Measurements from ENCODE around the gene KLHL18.
"Not testable (repeated sequence)": the region's sequence is repeated elsewhere in the genome, so short reads cannot be mapped to it uniquely, and the experiment has no call there.

Gene KLHL18

DNA sequence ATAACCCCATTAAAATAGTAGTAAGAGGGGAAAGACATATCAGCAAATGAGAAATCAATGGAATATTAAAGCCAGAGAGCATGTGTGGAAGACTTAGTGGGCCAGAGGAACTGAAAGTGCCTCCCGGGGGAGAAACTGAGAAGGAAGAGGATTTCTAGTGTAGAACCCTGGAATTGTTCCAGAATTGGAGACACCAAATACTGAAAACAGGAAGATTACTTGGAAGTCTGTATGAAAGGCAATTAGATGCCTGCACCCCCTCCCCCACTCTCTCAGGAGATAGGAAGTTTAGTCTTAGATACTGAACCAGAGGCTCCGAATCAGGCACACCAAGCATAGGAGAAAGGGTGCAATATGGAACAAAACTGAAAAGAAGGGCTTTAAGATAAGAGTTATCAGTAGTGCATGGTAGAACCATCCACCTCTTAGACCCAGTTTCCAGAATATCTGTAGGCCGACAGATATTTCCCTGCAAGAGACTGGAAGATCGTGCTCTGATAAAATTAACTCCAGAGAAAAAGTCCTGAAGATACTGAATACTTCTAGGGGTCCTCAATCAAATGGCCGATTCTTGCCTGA, 32.4 kb downstream of the KLHL18 start:
- H3K4me3 ChIP-seq (ENCODE audit: low read length), result no peak overlapping the region
- TF ChIP-seq ZNF274 (IDR thresholded peaks at IDR 0.05; ENCODE audit: low read depth, low read length), result no peak

DNA sequence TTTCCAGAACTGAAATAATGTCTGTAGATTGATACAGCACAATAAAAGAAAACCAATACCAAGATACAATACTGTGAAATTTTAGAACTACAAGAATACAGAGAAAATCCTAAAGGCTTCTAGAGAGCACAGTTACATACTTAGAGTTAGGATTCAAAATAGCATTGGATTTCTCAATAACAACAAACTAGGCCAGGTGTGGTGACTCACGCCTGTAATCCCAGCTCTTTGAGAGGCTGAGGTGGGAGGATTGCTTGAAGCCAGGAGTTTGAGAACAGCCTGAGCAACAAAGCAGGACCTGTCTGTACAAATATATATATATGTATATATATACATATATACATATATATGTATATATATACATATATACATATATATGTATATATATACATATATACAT, 33.4 kb downstream of the KLHL18 start:
- H3K4me3 ChIP-seq (ENCODE audit: low read length), result not testable (repeated sequence)

DNA sequence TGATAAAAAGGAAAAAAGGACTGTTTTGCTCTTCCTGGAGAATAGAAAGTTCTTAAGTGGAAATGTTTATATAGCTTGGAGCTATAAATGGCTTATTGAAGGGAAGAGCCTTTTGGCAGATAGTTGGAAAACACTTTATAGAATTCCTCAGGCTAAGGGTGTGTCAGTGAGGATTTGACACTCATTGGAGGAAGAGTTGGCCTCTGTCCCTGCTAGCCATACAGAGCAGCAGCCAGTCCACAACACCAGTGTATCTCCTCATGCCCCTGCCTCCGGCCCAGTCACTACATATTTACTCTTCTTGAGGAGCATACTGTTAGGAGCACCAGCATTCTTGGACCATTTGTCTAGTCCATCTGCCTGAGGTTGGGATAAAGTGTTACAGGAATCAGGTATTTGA, 36.2 kb downstream of the KLHL18 start:
- no peak for TF ChIP-seq ZNF274 (IDR thresholded peaks at IDR 0.05; ENCODE audit: low read depth, low read length)
- H3K4me3 ChIP-seq (ENCODE audit: low read length), result no peak overlapping the region

DNA sequence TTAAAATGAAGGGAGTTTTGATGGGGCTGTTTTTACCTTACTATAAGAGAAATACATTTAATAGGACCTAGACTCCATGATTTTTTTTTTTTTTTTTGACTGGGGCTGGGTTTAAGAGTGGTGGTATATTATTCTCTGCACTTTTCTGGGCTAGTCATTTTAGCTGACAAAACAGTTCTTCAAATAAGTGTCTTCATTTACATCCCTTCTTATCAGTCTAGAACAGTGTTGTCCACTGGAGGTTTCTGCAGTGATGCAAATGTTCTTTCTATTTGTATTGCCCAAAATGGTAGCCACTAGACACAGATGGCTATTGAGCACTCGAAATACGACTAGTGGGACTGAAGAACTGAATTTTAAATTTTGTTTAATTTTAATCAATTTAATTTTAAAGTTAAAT, 37.2 kb downstream of the KLHL18 start:
- H3K4me3 ChIP-seq (ENCODE audit: low read length), result no peak overlapping the region
- TF ChIP-seq ZNF274 (IDR thresholded peaks at IDR 0.05; ENCODE audit: low read depth, low read length), result no peak

DNA sequence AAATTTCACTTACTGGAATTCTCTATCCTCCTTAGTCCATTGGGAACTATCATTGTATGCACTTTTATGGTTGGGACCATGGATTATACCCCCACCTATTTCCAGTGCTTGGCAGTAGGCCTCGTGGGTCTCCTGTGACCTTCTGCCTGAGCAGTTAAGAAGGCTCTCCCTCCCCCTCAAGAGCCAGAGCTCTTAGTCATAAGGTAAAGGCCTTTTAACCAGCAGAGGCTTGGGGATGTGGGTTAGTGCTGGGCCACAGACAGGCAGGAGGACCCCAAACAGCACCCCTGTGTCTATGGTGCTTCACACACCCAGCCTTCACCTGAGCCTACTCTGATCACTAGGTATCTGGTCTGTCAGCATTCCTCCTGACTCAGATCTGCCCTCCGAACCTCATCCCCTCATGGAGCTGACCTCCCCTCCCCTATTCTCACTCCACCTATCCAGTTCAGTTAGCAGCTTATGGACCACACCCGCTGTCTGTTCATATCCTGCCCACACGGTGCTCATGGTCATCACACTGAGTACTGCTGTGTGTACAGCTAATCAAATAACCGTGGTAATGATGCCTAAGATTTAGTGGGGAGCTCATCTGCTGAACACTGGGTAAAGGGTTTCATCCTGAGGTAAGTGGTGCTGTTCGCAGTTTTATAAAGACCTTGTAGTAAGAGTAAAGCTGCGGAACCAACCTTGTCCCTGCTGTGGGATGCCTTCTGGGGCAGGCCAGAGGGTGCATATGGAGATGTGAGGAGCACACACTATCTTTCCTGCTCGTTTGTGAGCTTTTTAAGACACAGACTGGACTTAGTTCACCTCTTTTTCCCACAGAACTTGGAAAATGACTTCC, 40.9 kb downstream of the KLHL18 start:
- no peak for TF ChIP-seq ZNF274 (IDR thresholded peaks at IDR 0.05; ENCODE audit: low read depth, low read length)

DNA sequence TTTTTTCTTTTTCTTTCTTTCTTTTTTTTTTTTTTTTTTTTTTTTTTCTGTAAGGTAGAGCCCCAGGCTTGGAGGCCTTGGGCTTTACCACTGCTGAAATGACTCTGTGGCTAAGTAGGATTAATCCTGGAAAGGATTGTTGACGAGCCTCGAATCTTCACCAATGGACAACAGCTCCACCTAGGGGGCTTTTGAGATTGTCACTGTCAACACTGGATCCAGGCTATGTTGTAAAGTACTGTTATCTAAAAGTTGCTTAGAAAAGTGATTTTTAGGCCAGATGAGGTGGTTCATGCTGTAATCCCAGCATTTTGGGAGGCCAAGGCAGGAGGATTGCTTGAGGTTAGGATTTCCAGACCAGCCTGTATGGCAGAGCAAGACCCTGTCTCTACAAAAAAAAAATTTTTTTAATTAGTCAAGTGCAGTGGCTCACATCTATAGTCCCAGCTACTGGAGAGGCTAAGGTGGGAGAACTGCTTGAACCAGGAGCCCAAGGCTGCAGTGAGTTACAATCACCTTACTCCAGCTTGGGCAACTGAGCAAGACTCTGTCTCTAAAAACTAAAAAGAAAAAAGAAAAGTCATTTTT, 41.6 kb downstream of the KLHL18 start:
- TF ChIP-seq ZNF274 (IDR thresholded peaks at IDR 0.05; ENCODE audit: low read depth, low read length), result no peak
- H3K4me3 ChIP-seq (ENCODE audit: low read length), result no peak overlapping the region

More for the DNA sequence above, 40.9 kb downstream of the KLHL18 start:
- H3K4me3 ChIP-seq (ENCODE audit: low read length), result no peak overlapping the region

DNA sequence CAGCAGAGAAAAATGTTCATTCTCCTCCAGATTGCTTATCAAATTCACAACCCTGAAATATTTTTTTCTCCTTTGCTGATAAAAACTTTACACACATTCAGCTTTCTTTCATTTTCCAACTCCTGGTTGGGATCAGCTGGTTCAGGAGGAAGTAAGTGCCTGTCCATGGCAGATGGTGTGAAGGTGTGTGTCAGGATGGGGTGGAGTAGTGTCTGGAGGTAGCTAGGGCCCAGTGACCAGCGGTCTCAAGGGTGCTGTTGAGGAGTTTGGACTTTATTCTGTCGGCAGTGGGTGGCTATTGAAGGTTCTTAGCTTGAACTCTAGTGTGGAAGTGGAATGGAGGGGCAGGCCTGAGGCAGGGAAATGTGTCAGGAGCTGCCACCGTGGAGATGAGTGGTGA, 51.2 kb downstream of the KLHL18 start:
- TF ChIP-seq ZNF274 (IDR thresholded peaks at IDR 0.05; ENCODE audit: low read depth, low read length), result no peak
- H3K4me3 ChIP-seq (ENCODE audit: low read length), result no peak overlapping the region

DNA sequence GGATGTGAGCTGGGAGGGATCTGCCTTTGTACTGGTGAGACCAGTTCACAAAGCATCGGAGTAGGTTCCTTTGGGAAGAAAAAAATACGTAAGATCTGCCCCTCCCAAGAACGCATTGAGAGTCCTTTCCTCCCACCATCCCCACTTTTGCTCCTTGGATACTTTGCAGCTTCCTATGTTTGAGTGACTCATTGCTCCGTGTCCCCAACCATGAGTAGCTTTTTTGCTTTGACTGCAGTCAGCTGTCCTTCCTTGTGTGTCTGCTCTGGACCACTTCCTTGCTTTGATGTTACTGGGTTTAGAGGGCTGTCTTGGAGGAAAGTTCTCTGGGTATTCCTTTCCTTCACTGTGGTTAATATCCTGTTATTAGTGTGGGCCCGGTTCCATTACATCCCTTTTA, 54.9 kb downstream of the KLHL18 start:
- TF ChIP-seq ZNF274 (IDR thresholded peaks at IDR 0.05; ENCODE audit: low read depth, low read length), result no peak
- no peak overlapping the region for H3K4me3 ChIP-seq (ENCODE audit: low read length)

DNA sequence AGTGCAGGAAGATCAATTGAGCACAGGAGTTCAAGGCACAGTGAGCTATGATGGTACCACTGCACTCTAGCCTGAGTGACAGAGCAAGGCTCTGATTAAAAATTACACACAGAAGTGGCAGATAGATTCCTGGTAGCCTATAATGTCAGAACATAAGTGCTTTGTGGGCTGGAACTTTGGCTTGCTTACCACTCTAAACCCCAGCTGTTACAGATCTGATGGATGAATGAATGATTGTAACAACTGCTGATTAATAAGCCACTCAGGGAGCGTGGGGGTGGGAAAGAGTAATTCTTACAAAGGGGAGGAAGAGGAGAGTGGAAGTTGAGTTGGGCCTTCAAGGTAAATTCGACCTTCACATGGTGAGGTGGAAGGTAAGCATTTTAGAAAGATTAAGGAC, 57.2 kb downstream of the KLHL18 start:
- TF ChIP-seq ZNF274 (IDR thresholded peaks at IDR 0.05; ENCODE audit: low read depth, low read length), result no peak
- no peak overlapping the region for H3K4me3 ChIP-seq (ENCODE audit: low read length)

DNA sequence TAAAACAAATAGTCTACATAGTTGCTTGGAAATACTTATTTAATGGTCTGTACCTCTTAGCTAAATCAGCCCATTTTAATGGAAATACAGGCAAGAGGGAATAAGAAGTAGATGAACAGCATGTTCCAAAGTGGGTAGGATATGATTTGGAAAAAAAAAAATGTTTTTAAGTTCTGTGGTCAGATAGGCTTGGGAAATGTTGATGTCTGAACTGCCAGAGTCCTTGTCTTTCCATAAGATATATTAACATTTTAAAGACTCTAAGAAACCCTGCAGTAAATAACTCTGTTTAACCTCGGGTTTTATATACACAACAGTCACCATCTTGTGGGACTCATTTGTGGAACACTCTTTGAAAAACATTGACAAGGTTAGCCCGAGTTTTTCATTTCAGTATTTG, 58.1 kb downstream of the KLHL18 start:
- TF ChIP-seq ZNF274 (IDR thresholded peaks at IDR 0.05; ENCODE audit: low read depth, low read length), result no peak

DNA sequence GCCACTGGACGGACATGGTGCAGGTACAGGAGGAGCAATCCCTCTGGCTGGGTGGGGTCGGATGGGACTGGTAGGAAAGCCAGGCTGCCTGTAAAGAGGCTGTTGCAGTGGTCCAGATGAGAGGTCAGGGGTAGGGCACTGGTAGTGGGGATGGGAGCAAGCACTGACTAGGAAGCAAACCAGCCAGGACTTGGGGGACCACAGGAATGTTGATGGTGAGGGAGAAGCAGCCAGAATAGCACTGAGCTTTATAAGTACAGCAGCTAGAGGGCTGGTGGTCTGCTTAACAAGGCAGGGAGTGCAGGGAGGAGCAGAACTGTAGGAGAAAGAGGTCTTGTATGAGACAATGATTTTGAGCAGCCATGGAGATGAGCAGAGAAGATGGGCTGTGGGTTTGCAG, 59.4 kb downstream of the KLHL18 start:
- no peak for TF ChIP-seq ZNF274 (IDR thresholded peaks at IDR 0.05; ENCODE audit: low read depth, low read length)
- H3K4me3 ChIP-seq (ENCODE audit: low read length), result no peak overlapping the region

More for the DNA sequence above, 58.1 kb downstream of the KLHL18 start:
- H3K4me3 ChIP-seq (ENCODE audit: low read length), result no peak overlapping the region

DNA sequence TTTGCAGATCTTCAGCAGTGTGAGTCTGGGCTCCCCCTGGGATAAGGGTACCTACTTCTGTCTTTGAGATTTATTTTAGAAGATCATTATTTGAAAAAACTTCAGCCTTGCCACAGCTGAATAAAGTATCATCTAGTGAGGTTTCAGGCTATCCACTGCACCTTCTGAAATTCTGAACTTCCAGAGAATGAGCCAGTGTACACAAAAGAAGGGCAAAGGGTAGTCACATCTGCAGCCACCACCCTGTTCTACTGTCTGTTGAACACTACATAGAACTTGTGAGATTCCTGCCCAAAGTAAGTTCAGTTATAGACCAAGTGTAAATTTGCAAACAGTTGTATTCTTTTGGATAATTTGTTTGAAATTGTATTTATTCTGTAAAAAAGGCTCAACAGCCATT, 60.1 kb downstream of the KLHL18 start:
- H3K4me3 ChIP-seq (ENCODE audit: low read length), result no peak overlapping the region
- no peak for TF ChIP-seq ZNF274 (IDR thresholded peaks at IDR 0.05; ENCODE audit: low read depth, low read length)

DNA sequence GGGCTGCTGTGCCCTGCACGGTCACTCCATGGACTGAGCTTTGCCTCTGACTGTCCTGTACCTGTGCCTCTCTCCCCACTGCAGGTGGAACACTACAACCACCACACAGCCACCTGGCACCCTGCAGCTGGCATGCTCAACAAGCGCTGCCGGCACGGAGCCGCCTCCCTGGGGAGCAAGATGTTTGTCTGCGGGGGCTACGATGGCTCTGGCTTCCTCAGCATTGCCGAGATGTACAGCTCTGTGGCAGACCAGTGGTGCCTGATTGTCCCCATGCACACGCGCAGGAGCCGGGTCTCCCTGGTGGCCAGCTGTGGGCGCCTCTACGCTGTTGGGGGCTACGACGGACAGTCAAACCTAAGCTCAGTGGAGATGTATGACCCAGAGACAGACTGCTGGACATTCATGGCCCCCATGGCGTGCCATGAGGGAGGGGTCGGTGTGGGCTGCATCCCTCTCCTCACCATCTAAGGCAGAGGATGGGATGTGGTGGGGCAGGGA, 60.8 kb downstream of the KLHL18 start:
- H3K4me3 ChIP-seq (ENCODE audit: low read length), result no peak overlapping the region
- no peak for TF ChIP-seq ZNF274 (IDR thresholded peaks at IDR 0.05; ENCODE audit: low read depth, low read length)

DNA sequence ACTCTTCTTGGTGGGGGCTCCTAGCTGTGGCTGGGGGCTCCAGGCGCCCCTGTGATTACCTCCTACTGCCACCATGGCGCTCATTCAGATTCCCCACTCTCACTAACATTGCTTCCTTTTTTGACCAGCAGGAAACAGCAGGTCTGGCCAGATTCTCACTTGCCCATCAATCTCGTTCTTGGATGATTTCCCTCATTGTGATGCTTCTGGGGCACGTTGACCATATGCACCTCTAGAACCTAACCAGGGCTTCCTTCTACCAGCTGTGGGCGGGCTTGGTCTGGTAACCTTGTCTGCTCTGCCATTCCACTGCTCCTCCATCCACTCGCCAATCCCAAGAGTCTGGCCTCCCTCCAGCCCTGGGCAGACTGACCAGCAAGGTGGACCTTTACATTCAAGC, 62.2 kb downstream of the KLHL18 start:
- TF ChIP-seq ZNF274 (IDR thresholded peaks at IDR 0.05; ENCODE audit: low read depth, low read length), result no peak

DNA sequence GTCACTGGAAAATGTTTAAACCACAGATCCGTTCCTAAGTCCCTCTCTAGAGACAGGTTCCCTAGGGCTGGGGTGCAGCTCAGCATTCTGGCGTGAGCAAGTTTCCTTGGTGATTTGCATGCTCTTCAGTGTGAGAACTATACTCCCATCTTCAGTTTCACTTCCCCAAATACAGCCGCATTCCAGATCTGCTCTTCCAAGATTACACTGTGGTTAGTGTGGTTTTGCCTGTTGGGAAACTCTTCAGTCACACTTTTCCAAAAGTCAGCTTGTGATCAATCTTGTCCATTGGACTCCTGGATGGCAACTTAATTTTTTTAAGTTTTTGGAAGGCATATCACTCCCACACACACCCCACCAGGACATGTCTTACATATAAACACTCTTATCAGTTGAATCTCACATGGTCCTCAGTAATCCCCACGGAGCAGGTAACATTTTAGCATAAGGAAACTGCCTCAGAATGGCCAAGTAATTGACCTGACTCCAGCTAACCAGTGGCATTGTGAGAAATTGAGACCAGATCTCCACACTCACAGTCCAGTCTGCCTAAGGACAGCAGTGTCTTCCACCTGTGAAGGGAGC, 64.6 kb downstream of the KLHL18 start:
- no peak for TF ChIP-seq ZNF274 (IDR thresholded peaks at IDR 0.05; ENCODE audit: low read depth, low read length)
- peak overlapping the region; percentile 42; the same call in 1 of the 2 replicates for H3K4me3 ChIP-seq (ENCODE audit: low read length)

More for the DNA sequence above, 62.2 kb downstream of the KLHL18 start:
- H3K4me3 ChIP-seq (ENCODE audit: low read length), result no peak overlapping the region
